Endothelial cell of umbilical vein (primary cell): ENCODE measurements around the gene LMO7.

Source experiments
- EZH2 ChIP-seq: IDR thresholded peaks from 2 replicates; pipeline ENCODE4 v1.6.1; 2012; ENCODE audit warnings: borderline replicate concordance, low read depth, mild to moderate bottlenecking, moderate library complexity, low read length, inconsistent platforms; ENCODE audit not compliant: severe bottlenecking
- FOS ChIP-seq: IDR thresholded peaks from 2 replicates; pipeline ENCODE4 v1.6.1; 2011; ENCODE audit warnings: mild to moderate bottlenecking, low read length, moderate library complexity, borderline replicate concordance; ENCODE audit not compliant: insufficient read depth
- MYC ChIP-seq: IDR thresholded peaks from one replicate; pipeline ENCODE4 v1.6.1; 2011; ENCODE audit warnings: mild to moderate bottlenecking, low read depth, low read length
- POLR2A ChIP-seq: IDR thresholded peaks from 2 replicates; pipeline ENCODE4 v1.6.1; 2012; ENCODE audit warnings: low read depth, mild to moderate bottlenecking, control low read depth, low read length
- TF ChIP-seq, protein P1 (sequence below), 2 donors: IDR thresholded peaks; 1 replicate in 1 of 2; 2 replicates in 1 of 2; pipeline ENCODE4 v1.5.1; 2011; ENCODE audit warnings: low read length in 2 of 2, mild to moderate bottlenecking in 2 of 2, moderate library complexity in 2 of 2, control low read depth in 1 of 2, inconsistent platforms in 1 of 2, low read depth in 1 of 2; ENCODE audit not compliant: insufficient read depth in 1 of 2; ENCODE audit errors: extremely low read depth in 1 of 2
- TF ChIP-seq, protein P2 (sequence below): IDR thresholded peaks from 2 replicates; pipeline ENCODE4 v1.6.1; 2011; ENCODE audit not compliant: insufficient read depth, insufficient read length

DNA sequence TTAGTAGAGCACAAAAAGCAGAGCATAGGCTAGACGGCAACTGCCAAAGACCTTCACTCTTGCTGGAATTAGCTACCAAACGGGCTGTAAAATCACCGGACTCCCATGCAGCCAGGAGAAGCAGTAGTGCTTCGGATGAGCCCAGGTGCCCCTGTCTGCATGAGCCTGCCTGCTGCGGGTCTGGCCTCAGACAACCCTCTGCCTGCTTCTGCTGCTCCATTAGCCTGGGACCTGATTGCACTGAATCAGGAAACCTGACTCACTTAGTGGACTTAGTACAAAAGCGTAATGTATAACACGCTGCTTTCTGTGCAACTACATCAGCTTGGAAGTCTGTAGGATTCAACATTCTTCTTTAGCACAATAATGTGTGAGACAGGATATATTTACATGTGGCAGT is 170.0 kb downstream of the LMO7 start:
- TF ChIP-seq EZH2: no peak
- TF ChIP-seq, protein P1, sequence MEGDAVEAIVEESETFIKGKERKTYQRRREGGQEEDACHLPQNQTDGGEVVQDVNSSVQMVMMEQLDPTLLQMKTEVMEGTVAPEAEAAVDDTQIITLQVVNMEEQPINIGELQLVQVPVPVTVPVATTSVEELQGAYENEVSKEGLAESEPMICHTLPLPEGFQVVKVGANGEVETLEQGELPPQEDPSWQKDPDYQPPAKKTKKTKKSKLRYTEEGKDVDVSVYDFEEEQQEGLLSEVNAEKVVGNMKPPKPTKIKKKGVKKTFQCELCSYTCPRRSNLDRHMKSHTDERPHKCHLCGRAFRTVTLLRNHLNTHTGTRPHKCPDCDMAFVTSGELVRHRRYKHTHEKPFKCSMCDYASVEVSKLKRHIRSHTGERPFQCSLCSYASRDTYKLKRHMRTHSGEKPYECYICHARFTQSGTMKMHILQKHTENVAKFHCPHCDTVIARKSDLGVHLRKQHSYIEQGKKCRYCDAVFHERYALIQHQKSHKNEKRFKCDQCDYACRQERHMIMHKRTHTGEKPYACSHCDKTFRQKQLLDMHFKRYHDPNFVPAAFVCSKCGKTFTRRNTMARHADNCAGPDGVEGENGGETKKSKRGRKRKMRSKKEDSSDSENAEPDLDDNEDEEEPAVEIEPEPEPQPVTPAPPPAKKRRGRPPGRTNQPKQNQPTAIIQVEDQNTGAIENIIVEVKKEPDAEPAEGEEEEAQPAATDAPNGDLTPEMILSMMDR (IDR thresholded peaks at IDR 0.05; ENCODE audit: extremely low read depth in 1 of 2, insufficient read depth in 1 of 2, low read depth in 1 of 2, low read length in 2 of 2): no peak
- TF ChIP-seq POLR2A: no peak
- TF ChIP-seq, protein P2, sequence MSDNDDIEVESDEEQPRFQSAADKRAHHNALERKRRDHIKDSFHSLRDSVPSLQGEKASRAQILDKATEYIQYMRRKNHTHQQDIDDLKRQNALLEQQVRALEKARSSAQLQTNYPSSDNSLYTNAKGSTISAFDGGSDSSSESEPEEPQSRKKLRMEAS: no peak
- TF ChIP-seq FOS: no peak
- no peak for TF ChIP-seq MYC
